ENCODE measurements around the gene ALG1.
"Not testable (repeated sequence)": the region's sequence is repeated elsewhere in the genome, so short reads cannot be mapped to it uniquely, and the experiment has no call there.

The ALG1 gene

GRCh38 chr16:5096437-5097060 is 24.9 kb downstream of the ALG1 start:
- DNase-seq; H2AK5ac ChIP-seq (ENCODE audit: low read length, severe bottlenecking); H3K4me1 ChIP-seq (ENCODE audit: control insufficient read depth, insufficient read depth, low read depth, low read length); H2BK5ac ChIP-seq (ENCODE audit: low read depth, low read length, poor library complexity, severe bottlenecking); H2AFZ ChIP-seq (ENCODE audit: low read depth, low read length); H3K9me3 ChIP-seq (ENCODE audit: control insufficient read depth, low read length); H3K79me1 ChIP-seq (replicated peaks; ENCODE audit: low read length, poor library complexity, severe bottlenecking); H2BK120ac ChIP-seq (ENCODE audit: low read depth, low read length); H3K23ac ChIP-seq (ENCODE audit: low read length in 2 of 2); H3K14ac ChIP-seq (ENCODE audit: low read length in 2 of 2); H3K4ac ChIP-seq (ENCODE audit: low read depth in 1 of 2, low read length in 2 of 2); H2BK12ac ChIP-seq (ENCODE audit: low read length in 2 of 2); H3K27me3 ChIP-seq (ENCODE audit: control insufficient read depth in 1 of 2, insufficient read depth in 1 of 2, low read length in 2 of 2); H3K27ac ChIP-seq (ENCODE audit: low read length, poor library complexity, severe bottlenecking); H4K8ac ChIP-seq (ENCODE audit: low read length); H3K18ac ChIP-seq (ENCODE audit: low read depth in 1 of 2, low read length in 2 of 2); H3K36me3 ChIP-seq (ENCODE audit: control insufficient read depth in 1 of 2, insufficient read depth in 2 of 2, low read depth in 1 of 2, low read length in 2 of 2); H2BK15ac ChIP-seq (ENCODE audit: low read depth, poor library complexity, severe bottlenecking); H4K91ac ChIP-seq (ENCODE audit: low read length): not testable (repeated sequence)
- H3K9ac ChIP-seq (ENCODE audit: low read length): peak overlapping the region; percentile 88
- peak overlapping the region; percentile 79 to 86 for H3K4me3 ChIP-seq (ENCODE audit: insufficient read depth in 1 of 2, low read depth in 1 of 2, low read length in 2 of 2)
- peak overlapping the region; percentile 61 for H3K4me2 ChIP-seq (ENCODE audit: low read length, poor library complexity, severe bottlenecking)
- 0% methylated on average over 1 of the region's 7 CpGs for WGBS

- H3K79me1 ChIP-seq (replicated peaks; ENCODE audit: low read length, poor library complexity, severe bottlenecking); H3K4me1 ChIP-seq (ENCODE audit: control insufficient read depth, insufficient read depth, low read depth, low read length); H4K91ac ChIP-seq (ENCODE audit: low read length); H2BK5ac ChIP-seq (ENCODE audit: low read depth, low read length, poor library complexity, severe bottlenecking); H3K4ac ChIP-seq (ENCODE audit: low read depth in 1 of 2, low read length in 2 of 2); H4K8ac ChIP-seq (ENCODE audit: low read length); H2BK15ac ChIP-seq (ENCODE audit: low read depth, poor library complexity, severe bottlenecking); H3K36me3 ChIP-seq (ENCODE audit: control insufficient read depth in 1 of 2, insufficient read depth in 2 of 2, low read depth in 1 of 2, low read length in 2 of 2); H3K23ac ChIP-seq (ENCODE audit: low read length in 2 of 2); H3K27me3 ChIP-seq (ENCODE audit: control insufficient read depth in 1 of 2, insufficient read depth in 1 of 2, low read length in 2 of 2); H3K27ac ChIP-seq (ENCODE audit: low read length, poor library complexity, severe bottlenecking); H2AK5ac ChIP-seq (ENCODE audit: low read length, severe bottlenecking); H3K9me3 ChIP-seq (ENCODE audit: control insufficient read depth, low read length): not testable (repeated sequence)
- DNase-seq: peak; percentile 37
- peak overlapping the region in 1 of 2 experiments; percentile 8 for H2BK12ac ChIP-seq (ENCODE audit: low read length in 2 of 2)
- peak overlapping the region; percentile 88 for H3K9ac ChIP-seq (ENCODE audit: low read length)
- peak overlapping the region; percentile 56 for H2AFZ ChIP-seq (ENCODE audit: low read depth, low read length)
- H3K4me3 ChIP-seq (ENCODE audit: insufficient read depth in 1 of 2, low read depth in 1 of 2, low read length in 2 of 2): peak overlapping the region; percentile 79 to 86
- under 1% methylated on average over 22 of the region's 23 CpGs for WGBS
- H3K4me2 ChIP-seq (ENCODE audit: low read length, poor library complexity, severe bottlenecking): peak overlapping the region; percentile 61
- peak overlapping the region; percentile 73 for H2BK120ac ChIP-seq (ENCODE audit: low read depth, low read length)
- peak overlapping the region; percentile 12 to 67 for H3K18ac ChIP-seq (ENCODE audit: low read depth in 1 of 2, low read length in 2 of 2)
- peak overlapping the region in 1 of 2 experiments; percentile 61 for H3K14ac ChIP-seq (ENCODE audit: low read length in 2 of 2)
These were observed 25.4 kb downstream of the ALG1 start for GRCh38 chr16:5097061-5097469.

GRCh38 chr16:5097470-5098220 is 26.0 kb downstream of the ALG1 start, which contains the start of gene EEF2KMT:
TSS of gene EEF2KMT (minus strand) at chr16:5097795. CDS start at chr16:5097739, 56 bp downstream.
- H3K9ac ChIP-seq (ENCODE audit: low read length): peak within 1 kb of the TSS; percentile 88
- not testable (repeated sequence) for H3K27me3 ChIP-seq (ENCODE audit: control insufficient read depth in 1 of 2, insufficient read depth in 1 of 2, low read length in 2 of 2); H2AK5ac ChIP-seq (ENCODE audit: low read length, severe bottlenecking); H3K79me1 ChIP-seq (replicated peaks; ENCODE audit: low read length, poor library complexity, severe bottlenecking); H2BK5ac ChIP-seq (ENCODE audit: low read depth, low read length, poor library complexity, severe bottlenecking); H3K23ac ChIP-seq (ENCODE audit: low read length in 2 of 2); H3K9me3 ChIP-seq (ENCODE audit: control insufficient read depth, low read length); H3K4me1 ChIP-seq (ENCODE audit: control insufficient read depth, insufficient read depth, low read depth, low read length); H3K36me3 ChIP-seq (ENCODE audit: control insufficient read depth in 1 of 2, insufficient read depth in 2 of 2, low read depth in 1 of 2, low read length in 2 of 2)
- H2BK12ac ChIP-seq (ENCODE audit: low read length in 2 of 2): peak within 1 kb of the TSS in 1 of 2 experiments; percentile 8
- H3K4me2 ChIP-seq (ENCODE audit: low read length, poor library complexity, severe bottlenecking): peak within 1 kb of the TSS; percentile 79
- peak within 1 kb of the TSS; percentile 28 to 82 for H3K18ac ChIP-seq (ENCODE audit: low read depth in 1 of 2, low read length in 2 of 2)
- H4K91ac ChIP-seq (ENCODE audit: low read length): peak within 1 kb of the TSS; percentile 83
- peak within 1 kb of the TSS; percentile 73 for H2BK120ac ChIP-seq (ENCODE audit: low read depth, low read length)
- H2AFZ ChIP-seq (ENCODE audit: low read depth, low read length): peak within 1 kb of the TSS; percentile 56
- 1% methylated on average over 60 of the region's 67 CpGs for WGBS
- DNase-seq: peak; percentile 100
- H3K4ac ChIP-seq (ENCODE audit: low read depth in 1 of 2, low read length in 2 of 2): peak within 1 kb of the TSS in 1 of 2 experiments; percentile 15
- peak within 1 kb of the TSS; percentile 23 for H3K27ac ChIP-seq (ENCODE audit: low read length, poor library complexity, severe bottlenecking)
- peak within 1 kb of the TSS in 1 of 2 experiments; percentile 61 for H3K14ac ChIP-seq (ENCODE audit: low read length in 2 of 2)
- H3K4me3 ChIP-seq (ENCODE audit: insufficient read depth in 1 of 2, low read depth in 1 of 2, low read length in 2 of 2): peak within 1 kb of the TSS; percentile 79 to 86
- H4K8ac ChIP-seq (ENCODE audit: low read length): peak within 1 kb of the TSS; percentile 77
- H2BK15ac ChIP-seq (ENCODE audit: low read depth, poor library complexity, severe bottlenecking): peak within 1 kb of the TSS; percentile 99

All from mesenchymal stem cell (in vitro differentiated cells and primary cell).